ENCODE data around the gene KIAA1958.

- TF ChIP-seq CTCF (IDR thresholded peaks at IDR 0.05) (no peak), POLR2A (IDR thresholded peaks at IDR 0.05) (no peak)
These were observed 41.3 kb downstream of the KIAA1958 start for GRCh38 chr9:112527959-112528358.

Data from Peyer's patch (tissue), 4 donors.